Heart left ventricle (tissue), 13 donors: ENCODE data around the gene CCSER2.

Experiments used
- POLR2A ChIP-seq, 2 donors: fragments of 450-650 bp; IDR thresholded peaks; one replicate each; pipeline ENCODE4 v1.6.1; 2017; ENCODE audit warnings: antibody characterized with exemption in 2 of 2, mild to moderate bottlenecking in 2 of 2, moderate library complexity in 2 of 2
- TF ChIP-seq, protein P1 (sequence below), 12 donors: fragments of 200-600 bp; sonication (generic) in 4 of 12; IDR thresholded peaks; one replicate each; pipeline versions ENCODE4 v1.5.0 to v1.8.0; 2018 to 2022; ENCODE audit warnings: antibody characterized with exemption in 12 of 12, mild to moderate bottlenecking in 5 of 12
- donor health status: ischemic (EF 13 %, LVEDD 7.1; RV severe dilation, severe dysfunction).
- donor health status: DM: no; HTN: yes; CAD: no.
- donor health status: DM: no; HTN: no; CAD: no.
- donor health status: ischemic (EF 25% LVEDD 6.9; RV normal size, moderate dysfunction).
- donor health status: ischemic (EF 25% LVEDD 5.7; RV mildly dilated, moderate dysfunction).
- donor health status: ischemic (EF 35%, LVEDD 5.7; RV mildly dilated, moderate dysfunction).
- donor health status: nonischemic (EF 11% LVEDD 7.7; RV severe dilation, severe dysfunction).
- donor health status: DM: yes; HTN: yes; CAD: no.
- donor health status: PGD.
- donor health status: ischemic (EF 29% LVEDD 5.4; RV normal size, mild dysfunction).
- donor health status: nonischemic (EF 23%, LVEDD 6.1; RV moderate dilation, normal function).

DNA sequence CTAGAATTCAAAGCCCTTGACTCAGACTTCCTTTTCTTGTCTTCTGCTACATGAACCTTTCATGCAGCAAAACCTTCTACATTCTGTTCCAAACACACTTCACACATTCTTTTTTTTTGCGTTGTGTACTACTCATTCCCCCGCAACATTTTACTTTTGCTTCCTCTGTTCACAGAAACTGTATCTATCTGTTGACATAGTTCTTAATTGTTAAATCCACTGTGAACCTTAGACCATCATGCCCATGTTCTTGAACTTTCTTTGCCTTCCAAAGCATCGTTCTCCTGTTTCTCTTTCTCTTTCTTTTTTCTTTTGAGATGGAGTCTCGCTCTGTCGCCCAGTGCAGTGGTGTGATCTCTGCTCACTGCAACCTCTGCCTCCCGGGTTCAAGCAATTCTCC is 14.2 kb downstream of the CCSER2 start:
- TF ChIP-seq, protein P1, sequence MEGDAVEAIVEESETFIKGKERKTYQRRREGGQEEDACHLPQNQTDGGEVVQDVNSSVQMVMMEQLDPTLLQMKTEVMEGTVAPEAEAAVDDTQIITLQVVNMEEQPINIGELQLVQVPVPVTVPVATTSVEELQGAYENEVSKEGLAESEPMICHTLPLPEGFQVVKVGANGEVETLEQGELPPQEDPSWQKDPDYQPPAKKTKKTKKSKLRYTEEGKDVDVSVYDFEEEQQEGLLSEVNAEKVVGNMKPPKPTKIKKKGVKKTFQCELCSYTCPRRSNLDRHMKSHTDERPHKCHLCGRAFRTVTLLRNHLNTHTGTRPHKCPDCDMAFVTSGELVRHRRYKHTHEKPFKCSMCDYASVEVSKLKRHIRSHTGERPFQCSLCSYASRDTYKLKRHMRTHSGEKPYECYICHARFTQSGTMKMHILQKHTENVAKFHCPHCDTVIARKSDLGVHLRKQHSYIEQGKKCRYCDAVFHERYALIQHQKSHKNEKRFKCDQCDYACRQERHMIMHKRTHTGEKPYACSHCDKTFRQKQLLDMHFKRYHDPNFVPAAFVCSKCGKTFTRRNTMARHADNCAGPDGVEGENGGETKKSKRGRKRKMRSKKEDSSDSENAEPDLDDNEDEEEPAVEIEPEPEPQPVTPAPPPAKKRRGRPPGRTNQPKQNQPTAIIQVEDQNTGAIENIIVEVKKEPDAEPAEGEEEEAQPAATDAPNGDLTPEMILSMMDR (IDR thresholded peaks at IDR 0.05): no peak
- no peak for TF ChIP-seq POLR2A (IDR thresholded peaks at IDR 0.05)
